ENCODE measurements around the gene DCUN1D5. TPM values are rescaled to one million over a fixed set of nuclear protein-coding genes. Genes with fewer than 3 reads are reported as not detected.

DCUN1D5 gene
- total RNA-seq, 4 donors from 2014 or later, result 1.8 to 54.1 (median 22.4) TPM

DNA sequence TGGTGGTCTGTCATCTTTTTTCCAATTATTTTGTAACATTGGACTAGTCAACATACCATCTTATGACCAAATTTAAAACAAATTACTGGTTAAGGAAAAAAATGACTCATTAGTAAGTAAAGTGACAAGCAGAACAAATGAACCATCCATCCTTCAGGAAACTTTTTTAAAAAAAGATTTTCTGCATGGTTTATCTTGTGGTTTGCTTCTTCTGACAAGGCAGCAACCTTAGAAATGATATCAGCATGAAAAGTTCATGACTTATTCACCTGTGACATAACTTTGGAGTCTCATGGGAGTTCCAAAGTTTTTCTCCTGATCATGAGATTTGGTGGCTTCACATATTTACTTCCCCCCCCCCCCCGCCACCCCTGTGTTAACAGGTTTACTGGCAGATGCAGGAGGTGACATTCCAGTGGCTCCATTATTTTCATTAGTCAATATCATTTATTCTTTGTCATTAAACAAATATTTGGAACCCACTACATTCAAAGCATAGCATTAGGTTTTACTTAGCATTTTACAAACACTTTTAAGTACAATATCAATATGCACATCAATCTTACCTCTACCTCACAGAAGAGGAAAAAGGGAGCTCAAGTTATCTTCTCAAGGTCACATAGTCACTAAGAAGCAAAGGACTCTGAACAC lies 40.7 kb downstream of the DCUN1D5 start:
- no peaks in the 10 kb centered on the region for H3K4me1 ChIP-seq
- H3K27ac ChIP-seq, result no peak overlapping the region
- no peak overlapping the region for H3K4me3 ChIP-seq
- no peaks in the 10 kb centered on the region for H3K27me3 ChIP-seq
- no peak for DNase-seq
- TF ChIP-seq POLR2A (IDR thresholded peaks at IDR 0.05), result no peak
- no peak for TF ChIP-seq CTCF (IDR thresholded peaks at IDR 0.05)
- H3K9me3 ChIP-seq, result no peaks in the 10 kb centered on the region
- no peaks in the 10 kb centered on the region for H3K36me3 ChIP-seq
- intact Hi-C loops (cut with DNase I; ENCODE audit: low total_unique reads), result no loop called here

DNA sequence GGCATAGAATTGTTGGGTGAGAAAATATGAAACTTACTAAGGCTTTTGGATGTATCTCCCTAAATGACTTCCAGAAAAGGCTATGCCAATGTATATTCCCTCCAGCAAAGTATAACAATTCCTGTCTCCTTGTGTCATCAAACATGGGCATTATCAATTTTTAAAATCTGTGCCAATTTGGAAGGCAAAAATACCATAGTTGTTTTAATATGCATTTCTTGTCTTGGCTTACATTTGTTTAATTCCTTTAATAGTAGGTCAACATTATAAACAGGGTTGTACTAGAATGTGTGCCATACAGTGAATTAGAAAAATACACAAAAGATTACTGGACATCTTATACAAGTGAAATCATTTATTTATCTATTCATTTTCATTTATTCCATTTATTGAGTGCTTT lies 41.6 kb downstream of the DCUN1D5 start:
- Histone ChIP-seq H3K9me3 (no peaks in the 10 kb centered on the region), H3K4me3 (no peak overlapping the region)
- intact Hi-C loops (cut with DNase I; ENCODE audit: low total_unique reads), result no loop called here

DNA sequence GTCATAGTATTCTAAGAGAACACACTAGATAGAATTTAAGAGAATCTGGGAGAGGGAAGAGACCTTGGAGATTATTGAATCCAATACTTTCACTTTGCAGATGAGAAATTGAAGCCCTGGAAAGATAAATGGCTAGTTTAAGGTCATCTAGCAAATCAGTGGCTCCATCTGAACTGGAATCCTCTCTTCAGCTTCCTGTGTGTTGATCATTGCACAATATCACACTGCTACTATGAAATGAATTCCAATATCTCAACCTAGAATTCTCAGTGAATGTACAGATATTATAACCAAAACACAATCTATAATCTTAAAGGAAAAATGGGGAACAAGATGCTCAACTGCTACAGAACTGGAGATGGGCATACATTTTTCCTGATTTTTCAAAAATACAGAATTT lies 44.1 kb downstream of the DCUN1D5 start:
- no peak for DNase-seq
- Histone ChIP-seq H3K4me3 (no peak overlapping the region), H3K36me3 (no peaks in the 10 kb centered on the region), H3K9me3 (no peaks in the 10 kb centered on the region), H3K4me1 (no peaks in the 10 kb centered on the region), H3K27ac (no peak overlapping the region), H3K27me3 (no peaks in the 10 kb centered on the region)
- no peak for TF ChIP-seq POLR2A (IDR thresholded peaks at IDR 0.05)
- no peak for TF ChIP-seq CTCF (IDR thresholded peaks at IDR 0.05)
- intact Hi-C loops (cut with DNase I; ENCODE audit: low total_unique reads), result no loop called here

More for the DNA sequence above, 41.6 kb downstream of the DCUN1D5 start:
- H3K27ac ChIP-seq, result no peak overlapping the region
- TF ChIP-seq POLR2A (IDR thresholded peaks at IDR 0.05), result no peak
- TF ChIP-seq CTCF (IDR thresholded peaks at IDR 0.05), result no peak
- no peaks in the 10 kb centered on the region for H3K36me3 ChIP-seq
- no peaks in the 10 kb centered on the region for H3K27me3 ChIP-seq
- no peak for DNase-seq
- H3K4me1 ChIP-seq, result no peaks in the 10 kb centered on the region

GRCh38 chr11:103043826-103044678 lies 47.9 kb downstream of the DCUN1D5 start:
- Histone ChIP-seq H3K4me1 (no peaks in the 10 kb centered on the region), H3K9me3 (no peaks in the 10 kb centered on the region), H3K36me3 (no peaks in the 10 kb centered on the region), H3K27me3 (no peaks in the 10 kb centered on the region), H3K4me3 (no peak overlapping the region), H3K27ac (no peak overlapping the region)
- no peak for TF ChIP-seq CTCF (IDR thresholded peaks at IDR 0.05)
- TF ChIP-seq POLR2A (IDR thresholded peaks at IDR 0.05), result no peak
- intact Hi-C loops (cut with DNase I; ENCODE audit: low total_unique reads), result no loop called here
- DNase-seq, result no peak

- Histone ChIP-seq H3K36me3 (no peaks in the 10 kb centered on the region), H3K4me1 (no peaks in the 10 kb centered on the region), H3K27me3 (no peaks in the 10 kb centered on the region), H3K4me3 (no peak overlapping the region), H3K9me3 (no peaks in the 10 kb centered on the region), H3K27ac (no peak overlapping the region)
- intact Hi-C loops (cut with DNase I; ENCODE audit: low total_unique reads), result no loop called here
- no peak for TF ChIP-seq POLR2A (IDR thresholded peaks at IDR 0.05)
- TF ChIP-seq CTCF (IDR thresholded peaks at IDR 0.05), result no peak
- DNase-seq, result no peak
Measured at GRCh38 chr11:103042161-103042560, 49.8 kb downstream of the DCUN1D5 start.
